ENCODE results near the gene MAP3K19.

- no peak for TF ChIP-seq EZH2phosphoT487 (IDR thresholded peaks at IDR 0.05; ENCODE audit: low read depth, severe bottlenecking, unreplicated experiment)
- TF ChIP-seq, protein P1, sequence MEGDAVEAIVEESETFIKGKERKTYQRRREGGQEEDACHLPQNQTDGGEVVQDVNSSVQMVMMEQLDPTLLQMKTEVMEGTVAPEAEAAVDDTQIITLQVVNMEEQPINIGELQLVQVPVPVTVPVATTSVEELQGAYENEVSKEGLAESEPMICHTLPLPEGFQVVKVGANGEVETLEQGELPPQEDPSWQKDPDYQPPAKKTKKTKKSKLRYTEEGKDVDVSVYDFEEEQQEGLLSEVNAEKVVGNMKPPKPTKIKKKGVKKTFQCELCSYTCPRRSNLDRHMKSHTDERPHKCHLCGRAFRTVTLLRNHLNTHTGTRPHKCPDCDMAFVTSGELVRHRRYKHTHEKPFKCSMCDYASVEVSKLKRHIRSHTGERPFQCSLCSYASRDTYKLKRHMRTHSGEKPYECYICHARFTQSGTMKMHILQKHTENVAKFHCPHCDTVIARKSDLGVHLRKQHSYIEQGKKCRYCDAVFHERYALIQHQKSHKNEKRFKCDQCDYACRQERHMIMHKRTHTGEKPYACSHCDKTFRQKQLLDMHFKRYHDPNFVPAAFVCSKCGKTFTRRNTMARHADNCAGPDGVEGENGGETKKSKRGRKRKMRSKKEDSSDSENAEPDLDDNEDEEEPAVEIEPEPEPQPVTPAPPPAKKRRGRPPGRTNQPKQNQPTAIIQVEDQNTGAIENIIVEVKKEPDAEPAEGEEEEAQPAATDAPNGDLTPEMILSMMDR (IDR thresholded peaks at IDR 0.05; ENCODE audit: poor library complexity), result no peak
- no peak for TF ChIP-seq EZH2 (IDR thresholded peaks at IDR 0.05; ENCODE audit: borderline replicate concordance)
Measured at GRCh38 chr2:135086222-135086621, 39.0 kb upstream of the MAP3K19 start.

Data from hepatocyte (in vitro differentiated cells).